Fibroblast of mammary gland (primary cell): ENCODE data around the gene GABPA.
A peak's percentile ranks its signal among the peaks of the same experiment; 100 is the strongest.

Source experiments
- DNase-seq: peaks from one replicate; pipeline ENCODE4 v3.0.0-alpha.2; 2010; ENCODE audit warnings: low read depth
- H3K4me3 ChIP-seq: 2 replicates; pipeline ENCODE4 v1.5.1; 2011; ENCODE audit warnings: low read depth, mild to moderate bottlenecking, low read length, moderate library complexity; ENCODE audit not compliant: control insufficient read depth
- CTCF ChIP-seq: conservative IDR thresholded peaks from 2 replicates; pipeline ENCODE4 v1.5.1; 2011; ENCODE audit warnings: low read depth, low read length, inconsistent platforms; ENCODE audit not compliant: control insufficient read depth, insufficient read depth

GABPA gene

DNA sequence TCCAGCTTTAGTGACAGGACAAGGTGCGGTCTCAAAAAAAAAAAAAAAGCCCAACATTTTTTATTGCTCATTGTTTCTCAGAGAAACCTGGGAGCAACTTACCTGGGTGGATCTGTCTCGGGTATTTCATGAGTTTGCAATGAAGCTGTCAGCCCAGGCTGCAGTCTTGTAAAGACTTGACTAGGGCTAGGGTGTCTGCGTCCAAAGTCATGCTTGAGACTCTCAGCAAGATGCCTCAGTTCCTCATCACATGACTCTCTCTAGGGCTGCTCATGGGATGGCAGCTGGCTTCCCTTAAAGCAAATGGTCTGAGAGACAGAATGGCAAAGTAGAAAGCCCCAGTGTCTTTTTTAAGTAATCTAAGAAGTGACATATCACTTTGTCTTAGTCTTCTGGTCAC lies 8.1 kb downstream of the GABPA start:
- TF ChIP-seq CTCF, result no peak
- DNase-seq, result no peak
- H3K4me3 ChIP-seq, result no peak overlapping the region

GRCh38 chr21:25744854-25745253 lies 10.1 kb downstream of the GABPA start:
- no peak for DNase-seq
- no peak overlapping the region for H3K4me3 ChIP-seq
- TF ChIP-seq CTCF, result no peak

- H3K4me3 ChIP-seq, result no peak overlapping the region
- DNase-seq, result no peak
- TF ChIP-seq CTCF, result no peak
Measured at GRCh38 chr21:25750085-25750484, 15.3 kb downstream of the GABPA start.

- H3K4me3 ChIP-seq, result no peak overlapping the region
- no peak for TF ChIP-seq CTCF
- DNase-seq, result no peak
Measured at GRCh38 chr21:25752416-25752815, 17.6 kb downstream of the GABPA start.

- no peak for DNase-seq
- no peak overlapping the region for H3K4me3 ChIP-seq
- no peak for TF ChIP-seq CTCF
Measured at GRCh38 chr21:25756190-25756932, 21.6 kb downstream of the GABPA start.

DNA sequence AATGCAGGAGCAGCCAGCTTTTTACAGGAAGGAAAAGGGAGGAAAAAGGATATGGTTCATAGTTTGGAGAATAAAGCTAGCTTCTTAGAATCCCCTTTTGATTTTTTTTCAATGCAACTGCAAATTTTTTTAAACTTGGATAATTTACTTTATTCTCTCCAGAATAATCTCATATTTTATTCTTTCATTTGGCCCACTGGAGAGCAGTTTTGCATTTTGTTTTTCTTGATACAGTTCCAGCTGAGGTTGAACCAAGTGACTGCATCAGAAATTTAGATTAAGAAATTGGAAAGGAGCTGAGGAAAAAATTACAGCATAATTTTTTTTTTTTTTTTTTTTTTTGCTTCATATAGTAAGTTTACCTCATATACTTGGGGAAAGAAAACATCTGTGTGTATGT lies 22.8 kb downstream of the GABPA start:
- no peak for DNase-seq
- no peak overlapping the region for H3K4me3 ChIP-seq
- TF ChIP-seq CTCF, result no peak

DNA sequence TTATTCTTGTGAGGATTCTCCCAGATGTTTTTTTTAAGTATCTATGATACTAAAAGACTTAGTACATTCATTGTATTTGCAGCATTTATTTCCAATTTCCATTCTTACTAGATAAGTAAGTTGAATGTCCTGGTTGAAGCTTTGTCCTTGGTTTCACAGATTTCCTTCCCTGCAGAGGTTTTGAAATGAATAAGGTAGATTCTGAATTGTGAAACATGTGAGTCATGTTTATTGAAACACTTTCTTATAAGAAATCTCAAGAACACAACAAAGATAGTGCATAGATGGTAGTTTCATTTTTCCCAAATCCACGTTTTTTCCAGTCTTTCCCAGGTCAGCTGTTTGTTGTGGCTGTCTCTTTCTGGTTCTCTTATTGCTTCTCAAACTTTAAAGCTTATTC lies 24.8 kb downstream of the GABPA start:
- H3K4me3 ChIP-seq, result no peak overlapping the region
- peak; percentile 35 for DNase-seq
- TF ChIP-seq CTCF, result no peak
